Posterior cingulate gyrus (tissue), 11 donors: ENCODE measurements around the gene XIRP2.

Experiments used
- DNase-seq, 10 donors: peaks; one replicate each; pipeline versions ENCODE4 v3.0.0 to v3.0.0-alpha.2; 2020 to 2021; ENCODE audit warnings: mixed read lengths in 3 of 10
- intact Hi-C: fragments of 100-400 bp; cut with DNase I; formaldehyde crosslinking; loops from one replicate; pipeline ENCODE4 v1.15.1; 2023

The XIRP2 gene

GRCh38 chr2:166934817-166935216 lies 46.5 kb downstream of the XIRP2 start:
- intact Hi-C loops: no loop called here
- DNase-seq: no peak

DNA sequence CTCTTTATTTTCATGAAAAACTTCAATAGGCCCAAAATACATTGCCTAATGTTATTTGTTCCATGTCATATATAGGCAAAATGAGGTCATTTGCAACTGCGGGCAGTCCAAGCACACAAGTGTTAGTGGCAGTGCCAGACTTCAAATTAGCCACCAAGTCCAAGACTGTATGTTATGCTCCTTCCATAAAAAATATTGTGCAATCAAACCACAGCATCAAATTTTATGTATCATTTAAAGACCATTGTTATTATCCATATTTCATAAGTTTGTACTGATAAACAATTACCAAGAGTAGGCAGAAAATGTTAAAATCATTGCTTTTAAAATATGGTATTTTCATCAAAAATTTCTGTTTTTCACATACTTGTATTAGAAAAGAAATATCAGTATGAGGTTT lies 54.1 kb downstream of the XIRP2 start:
- DNase-seq: no peak
- intact Hi-C loops: no loop called here

GRCh38 chr2:166944909-166945308 lies 56.6 kb downstream of the XIRP2 start:
- no peak for DNase-seq
- intact Hi-C loops: no loop called here

DNA sequence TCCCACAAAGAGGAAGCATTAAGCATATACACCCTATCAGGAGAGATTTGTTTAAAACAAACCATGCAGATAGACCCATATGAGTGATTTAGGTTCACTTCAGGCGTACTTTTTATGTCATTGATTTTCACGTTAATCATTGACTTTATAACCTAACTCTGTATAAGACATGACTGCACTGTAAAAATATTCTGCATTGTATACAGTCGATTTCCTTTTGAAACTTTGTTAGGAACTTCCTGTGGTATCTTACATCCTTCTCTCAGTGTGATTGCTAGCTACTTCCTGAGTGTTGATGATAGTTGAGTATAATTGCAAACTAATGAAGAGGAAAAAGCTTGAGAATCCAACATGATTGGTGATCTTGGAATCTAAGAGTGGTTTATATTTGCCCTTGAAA lies 69.4 kb downstream of the XIRP2 start:
- DNase-seq: no peak
- intact Hi-C loops: no loop called here

GRCh38 chr2:166958986-166959481 lies 70.8 kb downstream of the XIRP2 start:
- DNase-seq: no peak
- intact Hi-C loops: no loop called here

GRCh38 chr2:166959556-166959955 lies 71.3 kb downstream of the XIRP2 start:
- DNase-seq: no peak
- intact Hi-C loops: no loop called here

DNA sequence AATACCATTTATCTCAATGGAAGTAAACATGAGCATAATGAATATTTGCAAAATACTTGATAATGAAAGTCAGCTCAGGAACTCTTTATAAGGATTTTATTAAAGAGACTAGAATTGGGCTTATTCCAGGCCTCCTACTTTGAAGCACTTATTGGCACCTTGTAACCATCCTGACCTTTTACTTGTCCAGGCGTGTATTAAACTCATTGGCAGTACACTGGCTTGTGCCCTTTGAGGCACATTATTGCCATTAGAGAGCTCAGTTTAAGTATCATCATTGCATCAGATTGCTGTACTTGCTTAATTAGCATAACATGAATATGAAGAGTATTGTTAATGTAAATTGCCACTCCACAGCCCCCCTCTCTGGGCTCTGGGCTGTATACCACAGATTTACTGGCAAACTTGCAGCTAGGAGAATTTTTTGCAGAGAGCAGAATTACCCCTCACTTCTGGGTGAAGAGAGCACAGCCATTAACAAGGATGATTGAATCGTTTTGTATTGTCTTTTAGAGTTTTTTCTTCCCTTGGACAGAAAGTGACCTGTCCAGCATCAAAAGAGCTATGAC lies 72.5 kb downstream of the XIRP2 start:
- intact Hi-C loops: no loop called here
- no peak for DNase-seq

DNA sequence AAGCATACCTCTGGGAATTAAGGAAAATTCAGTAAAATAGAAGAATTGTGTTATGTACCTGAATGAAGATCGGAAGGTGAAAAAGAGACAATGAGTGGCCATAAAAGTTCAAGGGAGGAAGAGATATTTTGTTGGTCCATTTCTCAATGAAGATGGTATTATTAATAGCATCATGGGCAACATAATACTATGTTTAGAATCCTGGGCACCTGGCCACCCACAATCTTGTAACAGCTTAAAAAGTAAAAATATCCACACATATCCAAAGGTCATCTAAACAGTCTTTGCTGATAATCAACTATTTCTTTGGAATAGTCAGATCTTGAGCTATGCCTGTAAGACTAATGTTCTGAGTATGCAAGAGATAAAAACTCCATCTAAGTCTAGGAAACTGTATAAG lies 73.7 kb downstream of the XIRP2 start:
- no peak for DNase-seq
- intact Hi-C loops: no loop called here

DNA sequence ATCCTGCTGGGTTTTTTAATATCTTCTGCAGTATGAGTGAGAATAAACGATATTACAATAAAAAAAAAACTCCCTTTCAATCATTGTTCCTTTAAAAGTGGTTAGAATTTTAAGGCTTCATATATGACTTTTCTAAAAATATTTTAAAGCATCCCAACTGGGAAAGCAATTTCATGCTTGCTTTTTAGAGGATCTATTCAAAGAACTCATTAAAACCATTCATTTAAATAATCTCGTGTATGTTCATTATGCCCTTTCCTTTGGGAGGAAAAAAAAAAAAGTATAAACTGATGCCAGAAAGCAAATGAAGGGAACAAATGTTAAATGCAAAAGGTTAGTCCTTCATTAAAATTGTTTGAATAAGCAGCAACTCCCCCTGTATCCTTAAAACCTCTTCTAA lies 81.2 kb downstream of the XIRP2 start:
- intact Hi-C loops: no loop called here

DNA sequence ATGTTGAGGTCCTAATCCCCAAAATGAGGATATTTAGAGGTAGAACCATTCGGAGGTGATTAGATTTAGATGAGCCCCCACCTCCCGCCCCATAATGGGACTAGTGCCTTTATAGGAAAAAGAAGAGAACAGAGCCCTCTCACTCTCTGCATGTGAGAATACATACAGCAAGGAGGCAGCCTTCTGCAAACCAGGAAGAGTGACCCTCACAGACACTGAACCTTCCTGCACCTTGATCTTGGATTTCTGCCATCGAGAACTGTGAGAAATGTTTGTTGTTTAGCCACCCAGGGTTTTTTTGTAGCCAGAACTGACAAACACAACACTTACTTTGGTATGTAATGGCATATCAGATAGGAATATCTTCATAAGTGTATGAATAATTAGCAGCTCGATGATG lies 83.7 kb downstream of the XIRP2 start:
- intact Hi-C loops: no loop called here

More for the DNA sequence above, 81.2 kb downstream of the XIRP2 start:
- DNase-seq: no peak

GRCh38 chr2:166972418-166972817 lies 84.1 kb downstream of the XIRP2 start:
- no peak for DNase-seq
- intact Hi-C loops: no loop called here

More for the DNA sequence above, 83.7 kb downstream of the XIRP2 start:
- no peak for DNase-seq

DNA sequence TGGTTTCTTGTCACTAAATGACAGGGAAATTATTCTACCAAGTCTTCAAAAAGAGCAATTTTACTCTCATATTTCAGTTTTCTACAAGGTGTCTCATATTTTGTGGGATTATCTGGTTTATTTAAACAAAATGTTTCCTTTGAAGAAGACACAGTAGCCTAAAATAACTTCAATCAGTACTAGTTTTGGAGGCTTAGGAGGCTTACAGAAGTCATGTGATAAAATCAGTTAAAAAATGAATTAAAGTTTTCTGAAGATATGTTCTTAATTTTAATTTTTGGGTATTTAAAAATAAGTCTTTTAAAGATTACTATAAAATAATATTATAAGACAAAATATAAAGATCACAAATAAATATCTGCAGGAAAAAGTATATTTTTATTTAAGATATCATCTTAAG lies 95.9 kb downstream of the XIRP2 start:
- DNase-seq: no peak
- intact Hi-C loops: no loop called here

DNA sequence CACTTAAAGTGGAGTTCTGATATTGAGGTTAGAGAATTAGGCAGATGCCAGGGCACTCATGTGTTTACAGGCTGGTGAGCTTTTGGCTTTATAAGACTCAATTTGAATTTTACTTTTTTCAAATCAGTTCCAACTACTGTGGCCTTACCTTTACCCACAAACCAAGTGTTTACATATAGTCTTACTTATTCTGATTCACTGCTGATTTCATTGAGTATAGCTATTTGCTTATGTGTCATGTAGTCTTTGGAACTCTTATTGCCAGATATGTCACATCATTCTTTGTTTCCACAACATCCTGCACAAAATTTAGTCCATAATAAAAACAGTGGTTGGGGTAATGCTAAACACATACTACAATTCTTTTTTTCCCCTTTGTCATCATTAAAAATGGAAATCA lies 96.5 kb downstream of the XIRP2 start:
- DNase-seq: no peak
- intact Hi-C loops: no loop called here

- DNase-seq: peak in 1 of 10 donors; percentile 47
Measured at GRCh38 chr2:166994588-166995336, 106.5 kb downstream of the XIRP2 start.

DNA sequence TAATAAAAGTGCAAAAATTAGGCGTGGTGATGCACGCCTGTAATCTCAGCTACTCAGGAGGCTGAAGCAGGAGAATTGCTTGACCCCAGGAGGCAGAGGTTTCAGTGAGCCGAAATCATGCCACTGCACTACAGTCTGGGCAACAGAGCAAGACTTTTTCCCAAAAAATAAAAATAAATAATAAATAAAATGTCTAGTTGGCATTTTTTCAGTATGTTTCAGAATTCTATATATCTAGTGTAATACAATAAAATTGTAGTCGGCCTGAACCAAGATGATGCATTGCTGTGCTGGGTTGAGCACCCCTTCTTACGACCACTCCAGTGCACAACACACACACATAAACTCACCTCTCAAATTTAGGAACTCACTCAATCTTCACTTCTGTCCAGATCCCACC lies 108.2 kb downstream of the XIRP2 start:
- no peak for DNase-seq
- intact Hi-C loops: no loop called here

More at GRCh38 chr2:166994588-166995336, 106.5 kb downstream of the XIRP2 start:
- intact Hi-C loops: no loop called here

- DNase-seq: no peak
- intact Hi-C loops: no loop called here
Measured at GRCh38 chr2:167001165-167001564, 112.9 kb downstream of the XIRP2 start.

- intact Hi-C loops: no loop called here
- DNase-seq: no peak
Measured at GRCh38 chr2:167005096-167005495, 116.8 kb downstream of the XIRP2 start.

GRCh38 chr2:167013227-167013626 lies 124.9 kb downstream of the XIRP2 start:
- intact Hi-C loops: no loop called here
- no peak for DNase-seq

- DNase-seq: no peak
- intact Hi-C loops: no loop called here
Measured at GRCh38 chr2:167015806-167016205, 127.5 kb downstream of the XIRP2 start.

- no peak for DNase-seq
- intact Hi-C loops: no loop called here
Measured at GRCh38 chr2:167017021-167017420, 128.7 kb downstream of the XIRP2 start.

- intact Hi-C loops: no loop called here
- no peak for DNase-seq
Measured at GRCh38 chr2:167018590-167018989, 130.3 kb downstream of the XIRP2 start.

- no peak for DNase-seq
- intact Hi-C loops: no loop called here
Measured at GRCh38 chr2:167028503-167028902, 140.2 kb downstream of the XIRP2 start.
